ENCODE data around the gene ATXN3. TPM values are rescaled to one million over a fixed set of nuclear protein-coding genes. Genes with fewer than 3 reads are reported as not detected.

Gene ATXN3
- 34.7 TPM for total RNA-seq

DNA sequence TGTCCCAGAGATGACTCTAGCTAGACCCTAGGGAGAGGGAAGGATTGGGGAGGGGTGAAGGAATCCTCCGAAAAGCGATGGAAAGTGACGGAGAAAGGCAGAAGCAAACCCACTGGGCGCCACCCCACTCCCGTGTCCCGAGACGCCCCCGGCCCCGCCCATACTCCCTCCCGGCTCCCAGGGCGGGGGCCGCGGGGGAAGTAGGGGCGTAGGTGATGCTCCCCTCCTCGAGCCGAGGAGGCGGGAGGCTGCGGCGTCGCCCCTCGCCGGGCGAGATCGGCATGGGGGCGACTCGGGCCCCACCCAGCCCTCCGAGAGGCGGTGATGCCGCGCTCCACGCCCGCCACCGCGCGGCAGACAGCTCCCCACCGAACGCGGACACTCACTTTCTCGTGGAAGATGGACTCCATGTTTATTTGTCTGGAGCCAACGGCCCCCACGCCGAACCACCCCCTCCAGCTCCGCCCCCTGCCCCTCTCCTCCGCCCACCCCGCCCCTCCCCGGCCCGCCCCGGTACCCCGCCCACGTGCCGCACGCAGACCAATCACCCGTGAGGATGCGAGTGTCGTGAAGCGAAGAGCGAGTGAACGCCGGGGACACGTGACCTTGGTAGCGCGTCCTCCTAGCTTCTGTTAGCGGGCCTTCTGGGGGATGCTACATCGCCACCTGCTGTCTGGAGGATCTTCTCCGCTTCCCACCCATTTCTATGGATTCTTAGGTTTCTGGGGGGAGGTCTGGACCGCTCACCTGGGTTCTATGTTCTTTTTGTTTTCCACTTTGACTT is at the start of gene ATXN3:
ATXN3 (minus strand) TSS at position 440 of the 784 bp plus-strand sequence; CDS start at position 410, 30 bp downstream.

DNA sequence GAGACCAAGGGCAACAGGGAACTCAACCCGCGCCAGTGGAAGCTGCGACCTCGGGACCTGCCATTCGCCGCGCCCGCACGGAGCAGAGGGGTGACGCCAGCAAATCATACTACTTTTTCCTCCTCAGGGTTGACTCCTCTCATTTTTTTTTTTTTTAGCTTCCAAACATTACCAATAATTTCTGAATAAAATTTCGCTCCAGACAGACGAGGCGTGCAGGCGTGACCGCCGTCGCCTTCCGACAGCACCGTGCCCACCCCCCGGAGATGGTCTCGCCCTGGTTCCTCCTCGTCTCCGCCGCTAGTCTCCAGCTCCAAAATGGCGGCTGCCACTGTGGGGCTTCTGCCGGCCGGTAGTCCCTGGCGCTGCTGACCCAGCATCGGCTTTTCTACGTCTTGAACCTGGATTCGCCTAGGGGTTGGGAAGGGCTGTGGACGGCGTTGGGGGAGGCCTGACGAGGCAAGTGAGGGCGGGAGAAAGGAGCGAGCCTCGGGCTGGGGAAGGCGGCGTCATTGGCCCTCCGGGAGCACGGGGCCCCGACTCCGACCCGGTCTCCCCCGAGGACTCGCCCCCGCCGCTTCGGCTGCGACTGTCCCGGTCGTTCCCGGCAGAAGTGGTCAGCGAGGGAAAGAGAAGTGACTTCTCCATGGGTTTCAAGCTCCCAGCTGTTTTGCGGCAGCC is 15.4 kb upstream of the ATXN3 start, which contains the start of the genes CPSF2 and NDUFB1:
CPSF2 (plus strand) TSS at position 300 of the 681 bp plus-strand sequence. CDS start 9,016 bp downstream, outside the sequence.
NDUFB1 (minus strand) TSS at position 37 of the 681 bp plus-strand sequence. CDS start 4,069 bp downstream, outside the sequence.

DNA sequence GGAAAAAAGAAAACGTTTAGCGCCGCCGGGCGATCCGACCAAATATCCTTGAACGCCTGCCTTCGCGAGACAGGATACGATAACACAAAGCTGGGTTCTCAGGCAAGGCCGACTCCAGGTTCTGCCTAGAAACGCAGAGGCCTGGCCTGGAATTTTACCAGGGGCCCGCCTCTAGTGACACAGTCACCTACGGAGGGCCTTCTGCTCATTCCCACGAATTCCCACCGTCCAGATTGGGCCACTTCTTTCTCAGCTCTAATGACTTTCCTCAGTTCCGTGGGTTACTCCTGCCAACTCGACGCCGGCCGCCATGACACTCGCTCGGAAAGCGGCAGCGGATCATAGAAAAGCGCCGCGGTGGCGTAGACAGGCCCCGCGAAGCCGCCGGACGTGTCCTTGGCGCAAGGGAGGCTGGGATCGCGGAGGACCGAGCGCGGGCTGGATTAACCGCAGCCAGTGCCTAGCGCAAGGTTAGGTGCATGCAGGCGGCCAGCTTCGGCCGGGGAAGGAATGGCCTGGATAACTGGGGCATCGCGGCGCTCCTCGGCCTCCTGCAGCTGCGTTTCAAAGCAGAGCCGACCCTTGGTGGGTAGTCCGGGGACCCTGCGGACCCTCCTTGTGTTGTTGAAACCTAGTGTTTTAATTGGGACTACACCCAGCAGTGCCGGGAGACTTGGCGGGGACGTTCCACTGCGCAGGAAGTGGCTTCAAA is 66.5 kb downstream of the ATXN3 start, which contains the start of gene TRIP11:
TRIP11 (minus strand) TSS at position 341 of the 712 bp plus-strand sequence. CDS start 374 bp downstream, outside the sequence.

Other genes with a start within 250 kb of the ATXN3 start
- 22.1 TPM for gene TC2N, start 239.0 kb downstream of the ATXN3 start, total RNA-seq
- gene FBLN5, start 158.9 kb downstream of the ATXN3 start, total RNA-seq, result 153 TPM
- gene TRIP11, start 66.5 kb downstream of the ATXN3 start, total RNA-seq, result 38.9 TPM
- gene NDUFB1, start 15.1 kb upstream of the ATXN3 start, total RNA-seq, result 139 TPM
- gene CPSF2, start 15.4 kb upstream of the ATXN3 start, total RNA-seq, result 18.5 TPM
- gene SLC24A4, start 216.6 kb upstream of the ATXN3 start, total RNA-seq, result 0.70 TPM